GM19455 (cell line): ENCODE results near the gene TMEM38B.
"Not testable (repeated sequence)": the region's sequence is repeated elsewhere in the genome, so short reads cannot be mapped to it uniquely, and the experiment has no call there.

Experiments used
- ATAC-seq: cut with Tn5 transposase; IDR thresholded peaks from one replicate; pipeline ENCODE4 v1.9.1; 2021; ENCODE audit not compliant: unreplicated experiment

Gene TMEM38B

DNA sequence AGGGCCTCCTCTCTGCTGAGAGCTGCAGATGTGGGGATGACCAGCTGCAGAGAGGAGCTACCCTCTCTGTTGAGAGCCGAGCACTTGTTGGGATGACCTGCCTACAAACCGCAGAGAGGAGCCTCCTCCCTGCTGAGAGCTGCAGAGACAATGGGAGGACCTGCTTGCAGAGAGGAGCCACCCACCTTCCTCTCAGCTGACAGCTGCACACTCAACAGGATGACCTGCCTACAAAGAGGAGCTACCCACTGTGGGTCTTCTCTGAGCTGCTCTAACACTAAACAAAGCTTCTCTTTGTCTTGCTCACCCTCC is 19.6 kb downstream of the TMEM38B start:
- no peak for ATAC-seq

DNA sequence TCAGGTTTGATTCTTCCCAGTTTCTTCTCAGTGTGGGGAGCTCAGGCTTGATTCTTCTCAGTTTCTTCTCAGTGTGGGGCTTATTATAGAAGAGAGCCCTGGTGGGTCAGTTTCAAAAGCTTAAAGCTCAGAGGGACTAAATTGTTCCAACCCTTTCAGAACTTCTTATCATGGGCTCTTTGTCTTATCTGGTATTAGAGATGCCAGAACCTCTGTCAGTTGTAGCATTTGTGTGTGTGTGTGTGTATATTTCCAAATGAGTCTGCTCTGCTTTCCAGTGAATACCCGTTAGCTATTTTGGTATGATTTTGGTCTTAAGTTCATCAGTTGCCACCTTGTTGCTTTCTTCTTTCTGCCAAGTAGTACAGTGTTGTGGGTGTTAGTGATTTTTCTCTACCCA is 21.8 kb downstream of the TMEM38B start:
- ATAC-seq = no peak

- no peak for ATAC-seq
Observed at GRCh38 chr9:105722099-105722498, 27.8 kb downstream of the TMEM38B start.

GRCh38 chr9:105725370-105725769 is 31.0 kb downstream of the TMEM38B start:
- ATAC-seq = no peak

DNA sequence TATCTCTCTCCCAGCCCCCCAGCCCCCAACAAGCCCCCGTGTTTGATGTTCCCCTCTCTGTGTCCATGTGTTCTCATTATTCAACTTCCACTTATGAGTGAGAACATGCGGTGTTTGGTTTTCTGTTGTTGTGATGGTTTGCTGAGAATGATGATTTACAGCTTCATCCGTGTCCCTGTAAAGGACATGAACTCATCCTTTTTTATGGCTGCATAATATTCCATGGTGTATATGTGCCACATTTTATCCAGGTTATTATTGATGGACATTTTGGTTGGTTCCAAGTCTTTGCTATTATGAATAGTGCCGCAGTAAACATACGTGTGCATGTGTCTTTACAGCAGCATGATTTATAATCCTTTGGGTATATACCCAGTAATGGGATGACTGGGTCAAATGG is 33.9 kb downstream of the TMEM38B start:
- ATAC-seq = not testable (repeated sequence)

DNA sequence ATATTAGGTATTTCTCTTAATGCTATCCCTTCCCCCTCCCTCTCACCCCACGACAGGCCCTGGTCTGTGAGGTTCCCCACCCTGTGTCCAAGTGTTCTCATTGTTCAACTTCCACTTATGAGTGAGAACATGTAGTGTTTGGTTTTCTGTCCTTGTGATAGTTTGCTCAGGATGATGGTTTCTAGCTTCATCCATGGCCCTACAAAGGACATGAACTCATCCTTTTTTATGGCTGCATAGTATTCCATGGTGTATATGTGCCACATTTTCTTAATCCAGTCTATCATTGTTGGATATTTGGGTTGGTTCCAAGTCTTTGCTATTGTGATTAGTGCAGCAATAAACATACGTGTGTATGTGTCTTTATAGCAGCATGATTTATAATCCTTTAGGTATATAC is 37.1 kb downstream of the TMEM38B start:
- ATAC-seq = not testable (repeated sequence)

DNA sequence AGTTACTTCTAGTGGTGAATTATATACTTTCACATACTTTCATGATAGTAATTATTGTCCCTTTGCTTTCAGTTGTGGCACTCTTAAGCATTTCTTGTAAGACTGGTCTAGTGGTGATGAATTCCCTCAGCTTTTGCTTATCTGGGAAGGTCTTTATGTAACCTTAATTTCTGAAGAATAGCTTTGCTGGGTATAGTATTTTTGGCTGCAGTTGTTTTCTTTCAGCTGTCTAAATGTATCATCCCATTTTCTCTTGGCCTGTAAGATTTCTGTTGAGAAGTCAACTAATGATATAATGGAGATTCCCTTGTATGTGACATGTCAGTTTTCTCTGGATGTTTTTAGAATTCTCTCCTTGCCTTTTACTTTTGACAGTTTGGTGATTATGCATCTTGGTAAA is 41.0 kb downstream of the TMEM38B start:
- ATAC-seq = no peak

DNA sequence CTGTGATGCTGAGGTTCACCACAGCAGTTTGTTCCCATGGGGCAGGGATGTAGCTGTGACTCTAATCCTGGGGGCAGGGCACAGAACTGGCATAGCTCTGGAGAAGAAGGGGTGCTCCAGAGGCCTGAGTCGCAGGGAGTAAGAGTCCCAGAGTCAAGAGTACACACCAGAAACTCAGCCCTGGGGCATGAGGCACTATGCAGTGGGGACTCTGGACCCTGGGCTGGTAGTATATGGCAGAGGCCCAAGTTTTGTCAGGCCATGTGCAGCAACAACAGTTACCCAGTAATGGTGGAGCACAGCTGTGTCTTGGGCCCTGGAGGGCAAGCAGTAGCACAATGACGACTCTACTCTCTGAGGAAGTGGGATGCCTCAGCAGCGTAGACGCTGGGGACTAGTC is 42.9 kb downstream of the TMEM38B start:
- no peak for ATAC-seq

DNA sequence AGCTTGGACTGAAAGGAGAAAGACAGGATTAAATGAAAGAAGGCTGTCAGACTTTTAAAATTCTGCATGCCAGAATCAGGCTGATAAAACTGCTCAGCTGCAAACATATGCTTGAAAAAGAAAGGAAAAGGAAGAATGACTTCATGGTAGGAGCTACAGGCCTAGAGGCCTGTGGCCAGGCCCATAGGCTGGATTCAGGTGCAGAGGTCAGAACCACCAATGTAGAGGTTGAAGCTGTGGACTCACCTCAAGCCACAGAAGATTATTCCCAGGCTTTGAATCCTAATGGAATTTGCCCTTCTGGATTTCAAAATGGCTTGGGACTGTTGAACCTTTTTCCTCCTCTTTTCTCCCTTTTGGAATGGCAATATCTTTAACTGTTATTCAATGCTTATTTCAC is 47.7 kb downstream of the TMEM38B start:
- ATAC-seq = no peak

DNA sequence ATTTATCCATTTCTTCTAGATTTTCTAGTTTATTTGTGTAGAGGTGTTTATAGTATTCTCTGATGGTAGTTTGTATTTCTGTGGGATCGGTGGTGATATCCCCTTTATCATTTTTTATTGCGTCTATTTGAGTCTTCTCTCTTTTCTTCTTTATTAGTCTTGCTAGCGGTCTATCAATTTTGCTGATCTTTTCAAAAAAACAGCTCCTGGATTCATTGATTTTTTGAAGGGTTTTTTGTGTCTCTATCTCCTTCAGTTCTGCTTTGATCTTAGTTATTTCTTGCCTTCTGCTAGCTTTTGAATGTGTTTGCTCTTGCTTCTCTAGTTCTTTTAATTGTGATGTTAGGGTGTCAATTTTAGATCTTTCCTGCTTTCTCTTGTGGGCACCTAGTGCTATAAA is 53.0 kb downstream of the TMEM38B start:
- not testable (repeated sequence) for ATAC-seq

GRCh38 chr9:105751761-105752160 is 57.4 kb downstream of the TMEM38B start:
- ATAC-seq = no peak

DNA sequence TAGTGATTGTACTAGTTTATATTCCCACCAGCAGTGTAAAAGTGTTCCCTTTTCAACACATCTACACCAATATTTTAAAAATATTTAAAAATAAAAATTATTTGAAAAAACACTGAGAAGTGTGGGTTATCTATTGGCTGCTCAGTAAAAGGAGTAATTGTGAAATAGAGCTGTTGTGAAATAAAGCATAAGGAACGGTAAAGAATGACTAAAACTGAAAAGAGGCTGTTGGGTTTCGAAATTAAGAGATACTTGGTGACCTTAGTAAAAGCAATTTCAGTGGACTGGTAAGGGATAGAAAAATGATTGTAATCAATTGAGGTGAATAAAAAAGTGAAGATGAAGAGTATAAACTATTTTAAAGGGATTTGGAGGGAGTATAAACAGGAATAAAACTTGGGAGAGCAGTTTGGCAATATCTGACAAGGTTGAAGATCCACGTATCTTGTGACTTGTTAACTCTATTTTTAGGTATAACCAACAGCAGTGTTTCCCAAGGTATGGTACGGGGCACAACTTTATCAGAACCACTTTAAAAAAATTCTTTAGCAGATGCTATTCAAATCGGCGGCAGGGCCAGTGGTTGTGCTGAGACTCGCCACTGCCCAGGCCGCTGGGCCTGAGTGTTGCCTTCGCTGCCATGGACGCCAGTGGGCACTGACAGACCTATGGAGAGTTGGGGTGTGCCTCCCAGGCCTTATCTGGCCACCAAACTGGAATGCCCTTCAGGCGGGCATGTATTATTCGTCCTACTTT is 63.3 kb downstream of the TMEM38B start:
- ATAC-seq = no peak

GRCh38 chr9:105760053-105760452 is 65.7 kb downstream of the TMEM38B start:
- ATAC-seq = no peak

- not testable (repeated sequence) for ATAC-seq
Observed at GRCh38 chr9:105782561-105783494, 88.5 kb downstream of the TMEM38B start.

GRCh38 chr9:105783495-105783872 is 89.1 kb downstream of the TMEM38B start:
- ATAC-seq = not testable (repeated sequence)

- ATAC-seq = not testable (repeated sequence)
Observed at GRCh38 chr9:105786796-105787195, 92.5 kb downstream of the TMEM38B start.

DNA sequence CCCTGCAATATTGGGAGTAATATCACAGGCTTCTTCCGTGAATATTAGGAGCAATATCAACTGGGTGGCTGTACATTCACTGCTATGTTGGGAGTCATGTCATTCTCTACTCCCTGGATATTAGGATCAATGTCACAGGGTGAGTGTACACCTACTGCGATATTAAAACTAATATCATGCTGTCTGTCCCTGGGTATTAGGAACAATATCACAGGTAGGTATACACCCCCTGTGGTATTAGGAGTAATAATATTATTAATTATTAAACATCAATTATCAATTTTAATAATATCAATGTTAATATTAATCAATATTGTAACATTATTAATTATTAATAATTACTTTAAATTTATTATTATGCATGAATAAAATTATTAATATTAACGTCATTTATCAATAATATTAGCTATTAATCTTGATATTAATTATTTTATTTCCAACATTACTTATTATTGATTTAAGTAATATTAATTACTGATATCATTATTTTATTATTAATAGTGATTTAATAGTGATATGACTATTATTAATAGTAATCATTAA is 121.9 kb downstream of the TMEM38B start:
- ATAC-seq = no peak

DNA sequence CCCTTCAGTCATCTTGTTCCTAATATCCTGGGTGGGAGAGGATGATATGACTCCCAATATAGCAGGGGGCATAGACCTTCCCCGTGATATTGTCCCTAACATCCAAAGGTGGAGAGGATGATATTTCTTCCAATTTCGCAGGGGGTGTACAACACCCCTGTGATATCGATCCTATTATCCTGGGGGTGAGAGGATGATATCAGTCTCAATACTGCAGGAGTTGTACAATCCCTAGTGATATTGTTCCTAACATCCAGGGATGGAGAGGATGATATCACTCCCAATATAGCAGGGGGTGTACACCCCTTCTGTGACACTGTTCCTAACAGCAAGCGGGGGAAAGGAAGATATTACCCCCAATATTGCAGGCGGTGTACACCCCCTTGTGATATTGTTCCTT is 122.6 kb downstream of the TMEM38B start:
- no peak for ATAC-seq

GRCh38 chr9:105818903-105819302 is 124.6 kb downstream of the TMEM38B start:
- no peak for ATAC-seq

GRCh38 chr9:105822814-105823213 is 128.5 kb downstream of the TMEM38B start:
- ATAC-seq = no peak
